HG03378 (cell line): ENCODE measurements around the gene AP3D1.
"Not testable (repeated sequence)": the region's sequence is repeated elsewhere in the genome, so short reads cannot be mapped to it uniquely, and the experiment has no call there.

Experiments used
- ATAC-seq: cut with Tn5 transposase; IDR thresholded peaks from one replicate; pipeline ENCODE4 v1.9.1; 2021; ENCODE audit warnings: mild to moderate bottlenecking, moderate library complexity; ENCODE audit not compliant: unreplicated experiment

Gene AP3D1

DNA sequence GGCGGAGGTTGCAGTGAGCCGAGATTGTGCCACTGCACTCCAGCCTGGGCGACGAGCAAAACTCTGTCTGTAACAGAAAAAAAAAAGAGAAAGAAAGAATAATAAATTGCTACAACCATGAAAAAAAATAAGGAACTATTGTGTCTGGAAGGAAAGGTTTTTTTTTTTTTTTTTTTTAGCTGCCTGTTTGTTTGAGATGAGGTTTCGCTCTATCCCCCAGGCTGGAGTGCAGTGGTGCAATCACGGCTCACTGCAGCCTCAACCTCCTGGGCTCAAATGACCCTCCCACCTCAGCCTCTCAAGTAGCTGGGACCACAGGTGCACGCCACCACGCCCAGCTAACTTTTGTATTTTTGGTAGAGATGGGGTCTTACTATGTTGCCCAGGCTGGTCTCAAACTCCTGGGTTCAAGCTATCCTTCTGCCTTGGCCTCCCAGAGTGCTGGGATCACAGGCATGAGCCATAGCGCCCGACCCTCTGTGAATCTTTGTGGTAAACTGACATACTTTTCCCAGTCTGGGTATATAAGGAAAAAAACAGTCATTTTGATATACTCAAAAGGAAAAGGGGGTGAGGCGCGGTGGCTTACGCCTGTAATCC lies 59.3 kb downstream of the AP3D1 start:
- not testable (repeated sequence) for ATAC-seq

DNA sequence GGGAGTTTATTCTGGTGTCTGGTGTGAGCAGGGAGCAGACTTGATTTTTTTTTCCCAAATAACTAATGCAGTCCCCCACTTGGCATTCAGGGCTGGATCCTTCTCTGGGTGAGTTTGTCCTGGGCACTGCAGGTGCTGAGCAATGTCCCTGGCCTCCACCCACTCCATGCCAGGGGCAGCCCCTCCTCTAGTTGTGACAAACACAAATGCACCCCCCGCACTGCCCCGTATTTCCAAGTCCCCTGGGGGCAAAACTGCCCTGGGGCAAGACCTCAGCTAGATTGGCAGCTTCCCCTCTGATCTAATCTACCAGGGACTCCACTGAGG lies 61.7 kb downstream of the AP3D1 start:
- ATAC-seq, result no peak

DNA sequence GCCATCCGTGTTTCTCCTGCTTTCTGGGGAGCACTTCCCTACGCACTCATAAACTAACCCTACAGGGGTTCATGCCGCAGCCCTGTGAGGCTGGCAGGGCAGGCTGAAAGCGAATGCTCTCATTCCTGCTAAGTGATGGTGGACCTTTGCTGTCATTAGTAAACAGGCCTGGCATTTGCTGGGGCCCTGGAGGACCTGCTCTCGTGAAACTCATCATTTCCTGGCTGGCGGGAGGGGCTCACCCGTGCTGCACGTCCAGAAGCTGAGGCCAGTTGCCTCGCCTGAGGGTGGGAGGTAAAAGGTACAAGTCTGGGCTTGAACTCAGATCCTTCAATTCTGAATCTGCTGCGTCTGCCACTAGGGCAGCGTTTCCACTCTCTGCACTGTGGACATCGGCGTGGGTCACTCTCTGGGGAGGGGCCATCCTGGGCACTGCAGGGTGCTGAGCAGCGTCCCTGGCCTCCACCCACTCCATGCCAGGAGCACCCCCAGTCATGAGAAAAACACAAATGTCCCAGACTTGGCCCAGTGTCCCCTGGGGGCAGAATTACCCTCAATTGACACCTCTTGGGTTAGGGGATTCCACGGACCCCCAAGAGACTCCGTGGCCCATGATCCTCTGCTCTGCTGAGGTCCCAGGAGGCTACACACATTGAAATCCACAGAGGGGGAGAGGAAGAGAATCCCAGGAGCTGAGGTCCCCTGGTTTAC lies 62.2 kb downstream of the AP3D1 start:
- ATAC-seq, result no peak

DNA sequence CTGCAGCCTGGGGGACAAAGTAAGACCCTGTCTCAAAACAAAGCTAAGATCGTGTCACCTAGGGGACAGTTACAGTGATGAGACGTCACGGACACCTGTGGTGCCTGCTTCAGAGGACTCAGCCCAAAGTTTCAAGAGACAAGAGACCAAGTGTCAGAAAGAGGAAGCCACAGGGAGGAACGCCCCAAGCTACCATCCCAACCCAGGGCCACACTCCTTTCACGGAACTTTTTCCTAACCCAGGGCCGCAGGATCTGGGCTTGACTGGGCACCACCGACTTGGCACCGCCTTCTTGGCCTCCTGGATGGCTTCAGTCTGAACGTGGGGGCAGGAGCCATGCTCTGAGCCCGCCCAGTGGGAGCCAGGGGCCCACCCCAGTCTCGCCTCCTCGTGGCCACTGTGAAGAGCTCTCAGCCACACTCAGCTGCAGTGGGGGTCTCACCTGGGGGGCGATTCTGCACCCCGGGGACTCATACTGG lies 63.7 kb downstream of the AP3D1 start:
- ATAC-seq, result no peak

DNA sequence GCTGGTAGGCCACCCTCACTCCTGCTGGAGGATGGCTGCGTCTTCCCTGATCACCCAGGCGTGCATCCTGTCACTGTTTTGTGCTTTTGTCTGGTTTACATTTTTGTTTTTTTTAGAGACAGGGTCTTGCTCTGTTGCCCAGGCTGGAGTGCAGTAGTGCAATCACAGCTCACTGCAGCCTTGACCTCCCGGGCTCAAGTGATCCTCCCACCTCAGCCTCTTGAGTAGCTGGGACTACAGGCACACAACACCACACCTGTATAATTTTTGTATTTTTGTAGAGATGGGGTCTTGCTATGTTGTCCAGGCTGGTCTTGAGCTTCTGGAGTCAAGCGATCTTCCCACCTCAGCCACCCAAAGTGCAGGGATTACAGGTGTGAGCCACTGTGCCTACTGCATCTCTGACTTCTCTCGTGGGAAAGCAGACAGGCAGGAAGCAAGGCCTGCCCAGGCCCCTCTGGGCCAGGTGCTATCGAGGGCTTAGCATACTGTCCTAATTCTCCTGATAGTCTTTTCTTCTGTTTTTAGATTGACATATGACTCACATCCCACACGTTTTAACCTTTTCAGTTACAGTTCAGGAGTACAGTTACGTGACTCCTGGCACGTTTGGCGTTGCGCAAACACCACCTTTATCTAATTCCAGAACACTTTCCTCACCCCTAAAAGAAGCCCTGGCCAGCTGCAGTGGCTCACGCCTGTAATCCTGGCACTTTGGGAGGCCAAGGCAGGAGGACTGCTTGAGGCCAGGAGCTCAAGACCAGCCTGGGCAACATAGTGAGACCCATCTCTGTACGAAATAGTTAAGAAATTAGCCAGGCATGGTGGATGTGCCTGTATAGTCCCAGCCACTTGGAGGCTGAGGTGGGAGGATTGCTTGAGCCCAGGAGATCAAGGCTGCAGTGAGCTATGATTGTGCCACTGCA lies 64.4 kb downstream of the AP3D1 start:
- ATAC-seq, result not testable (repeated sequence)

DNA sequence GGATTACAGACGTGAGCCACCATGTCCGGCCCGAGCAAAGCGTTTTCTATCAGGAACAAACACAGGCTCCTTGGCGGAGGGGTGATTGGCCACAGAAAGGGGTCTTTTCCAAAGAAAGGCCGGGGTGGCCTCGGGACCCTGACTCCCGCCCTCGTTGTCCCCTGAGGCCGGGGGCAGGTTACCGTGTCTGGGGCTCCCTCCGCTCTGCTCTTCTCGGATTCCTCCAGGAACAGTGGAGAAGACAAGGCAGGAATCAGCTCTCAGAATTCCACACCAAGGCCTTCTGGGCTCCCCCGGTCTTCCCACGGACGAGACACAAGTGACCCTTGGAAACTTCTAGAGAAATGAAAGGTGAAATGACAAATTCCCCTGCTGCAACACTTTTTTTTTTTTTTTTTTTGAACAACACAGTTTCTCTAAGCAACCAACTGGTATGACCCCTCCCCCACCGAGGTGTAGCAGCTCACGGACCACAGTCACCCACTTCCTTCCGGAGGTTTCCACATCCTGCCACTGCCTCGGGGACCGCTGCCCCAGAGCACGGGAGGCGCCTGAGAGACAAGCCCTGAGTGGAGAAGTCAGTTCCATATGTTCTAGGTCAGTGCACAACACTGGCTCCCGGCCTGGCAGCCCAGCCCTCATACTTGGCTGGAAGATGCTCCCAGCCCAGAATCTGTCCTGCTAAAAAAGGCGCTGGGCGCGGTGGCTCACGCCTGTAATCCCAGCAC lies 66.2 kb downstream of the AP3D1 start:
- ATAC-seq, result peak; percentile 30

DNA sequence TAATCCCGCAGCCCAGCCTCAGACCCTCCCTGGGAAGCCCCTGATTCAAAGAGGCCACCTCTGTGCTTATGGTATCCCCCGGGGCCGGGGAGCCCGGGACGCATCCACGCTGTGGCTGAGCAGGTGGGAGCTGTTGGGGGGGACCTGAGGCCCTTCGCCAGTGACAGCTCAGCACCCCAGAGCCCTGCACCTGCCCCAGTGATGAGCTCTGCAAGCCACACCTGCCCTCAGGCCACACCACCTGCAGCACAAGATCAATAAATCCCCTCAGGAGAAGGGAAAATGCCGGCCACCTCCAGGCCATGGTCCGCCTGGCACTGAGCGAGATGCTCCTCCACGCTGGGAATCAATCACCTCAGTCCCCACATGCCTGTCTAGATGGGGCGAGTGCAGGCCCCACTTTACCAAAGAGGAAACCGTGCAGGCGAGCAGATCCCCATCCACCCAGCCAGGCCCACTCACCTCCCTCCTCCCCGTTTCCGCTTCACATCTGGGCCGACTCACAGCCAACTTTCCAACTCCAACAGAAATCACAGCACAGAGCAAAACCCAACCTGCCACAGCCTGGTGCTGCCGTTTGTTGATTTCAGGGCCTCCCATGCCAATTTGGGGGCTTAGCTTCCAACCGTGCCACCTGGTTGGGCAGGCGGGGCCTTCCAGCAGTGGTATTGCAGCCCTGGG lies 68.1 kb downstream of the AP3D1 start:
- no peak for ATAC-seq

DNA sequence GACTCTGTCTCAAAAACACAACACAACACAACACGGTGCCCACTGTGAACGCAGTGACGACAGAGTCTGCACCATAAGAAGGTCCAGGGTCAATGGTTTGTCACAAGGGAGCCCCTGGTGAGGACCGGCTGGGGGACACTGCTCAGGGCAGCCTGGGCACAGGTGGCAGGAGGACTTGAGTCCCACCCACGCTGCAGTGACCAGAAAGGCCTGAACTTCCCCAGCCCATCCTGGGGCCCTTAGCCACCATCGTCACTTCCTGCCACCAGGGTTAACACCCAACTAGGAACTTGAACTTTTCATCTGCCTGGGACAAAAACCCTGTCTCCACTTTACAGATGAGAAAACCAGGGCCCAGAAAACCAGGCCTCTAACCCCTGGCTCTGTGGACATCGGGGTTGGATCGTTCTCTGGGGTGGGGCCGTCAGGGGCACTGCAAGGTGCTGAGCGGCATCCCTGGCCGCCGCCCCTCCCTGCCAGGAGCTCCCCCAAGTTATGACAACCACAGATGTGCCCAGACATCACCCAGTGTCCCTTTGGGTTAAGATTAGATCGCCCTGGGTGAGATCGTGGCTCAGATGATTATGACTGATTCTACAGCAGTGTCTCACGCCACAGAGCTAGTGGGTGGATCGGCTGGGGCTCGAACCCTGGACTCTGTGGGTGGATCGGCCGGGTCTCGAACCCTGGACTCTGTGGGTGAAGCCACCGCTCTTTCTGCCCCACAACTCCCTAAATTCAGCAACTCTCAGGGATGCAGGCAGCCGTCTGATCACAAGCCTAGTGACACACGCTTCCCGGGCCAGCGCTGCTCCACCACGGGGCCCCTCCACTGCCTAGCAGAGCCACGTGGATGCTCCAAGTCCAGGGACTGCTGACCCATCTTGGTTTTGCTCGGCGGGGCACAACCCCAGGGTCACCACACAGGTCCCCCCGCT lies 69.2 kb downstream of the AP3D1 start:
- no peak for ATAC-seq

DNA sequence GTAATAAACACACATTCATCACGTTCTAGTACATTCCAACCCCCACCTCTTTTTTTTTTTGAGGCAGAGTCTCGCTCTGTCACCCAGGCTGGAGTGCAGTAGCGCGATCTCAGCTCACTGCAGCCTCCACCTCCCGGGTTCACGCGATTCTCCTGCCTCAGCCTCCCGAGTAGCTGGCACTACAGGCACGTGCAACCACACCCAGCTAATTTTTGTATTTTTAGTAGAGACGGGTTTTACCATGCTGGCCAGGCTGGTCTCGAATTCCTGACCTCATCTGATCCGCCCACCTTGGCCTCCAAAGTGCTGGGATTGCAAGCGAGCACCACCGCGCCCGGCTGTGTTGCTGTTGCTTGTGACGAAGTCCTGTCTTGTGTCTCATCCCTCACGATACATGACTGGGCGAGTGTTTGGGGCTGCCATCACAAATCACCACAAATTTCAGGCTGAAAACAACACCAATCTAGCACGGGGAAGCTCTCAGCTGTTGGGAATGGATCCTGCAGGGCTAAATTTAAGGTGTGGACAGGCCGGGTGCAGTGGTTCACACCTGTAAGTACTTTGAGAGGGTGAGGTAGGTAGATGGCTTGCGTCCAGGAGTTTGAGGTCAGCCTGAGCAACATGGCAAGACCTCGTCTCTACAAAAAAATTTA lies 70.9 kb downstream of the AP3D1 start:
- no peak for ATAC-seq

DNA sequence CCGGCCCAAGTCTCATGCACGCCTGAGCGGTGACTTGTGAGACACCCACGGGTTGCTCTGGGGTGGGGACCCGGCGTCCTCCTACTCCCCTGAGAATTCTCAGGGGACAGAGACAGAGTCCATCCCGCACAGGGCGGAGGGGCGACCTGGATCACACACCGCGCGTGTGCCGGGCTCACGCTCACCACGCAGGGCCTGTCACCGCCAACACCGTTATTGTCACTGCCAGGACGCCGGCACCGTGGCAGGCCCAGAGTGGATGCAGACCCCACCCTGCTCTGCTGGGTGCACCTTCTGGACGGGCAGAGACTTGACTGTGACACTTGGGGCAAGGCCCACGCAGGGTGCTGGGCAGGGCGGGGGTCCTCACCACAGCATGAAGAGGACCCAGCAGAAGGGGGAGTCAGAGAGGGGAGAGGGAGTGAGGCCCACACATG lies 71.5 kb downstream of the AP3D1 start:
- ATAC-seq, result no peak

DNA sequence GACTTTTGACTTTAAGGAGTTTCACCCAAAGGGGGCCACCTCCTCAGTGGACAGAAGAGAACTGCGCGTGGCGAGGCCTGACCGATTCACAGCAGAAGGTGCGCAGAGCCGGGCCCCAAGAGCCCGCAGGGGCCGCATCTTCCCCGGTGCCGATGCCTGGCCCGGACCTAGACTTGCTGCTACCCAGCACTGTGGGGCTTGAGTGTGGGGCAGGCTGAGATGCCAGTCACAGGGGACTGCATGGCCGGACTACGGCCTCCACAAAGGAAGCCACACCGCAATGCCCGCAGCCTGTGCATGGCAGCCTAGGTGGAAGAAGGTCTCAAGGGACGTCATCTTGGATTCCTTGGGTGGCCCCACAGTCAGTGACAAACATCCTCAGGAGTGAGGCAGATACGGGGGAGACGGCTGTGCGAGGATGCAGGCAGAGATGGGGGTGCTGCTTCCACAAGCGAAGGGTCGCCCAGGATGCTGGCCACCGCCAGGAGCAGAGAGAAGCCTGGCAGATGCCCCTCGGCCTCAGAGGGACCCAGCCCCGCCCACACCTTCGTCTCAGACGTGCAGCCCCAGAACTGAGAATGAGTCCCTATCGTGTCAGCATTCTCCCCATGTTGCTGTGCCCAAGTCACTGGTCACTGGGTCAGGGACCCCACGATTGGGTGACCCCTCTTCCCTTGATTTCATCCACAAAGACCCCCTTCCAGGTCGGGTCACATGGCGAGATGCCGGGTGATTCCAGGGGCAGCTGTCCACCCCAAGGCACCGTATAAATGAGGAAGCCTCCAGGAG lies 72.1 kb downstream of the AP3D1 start:
- no peak for ATAC-seq

DNA sequence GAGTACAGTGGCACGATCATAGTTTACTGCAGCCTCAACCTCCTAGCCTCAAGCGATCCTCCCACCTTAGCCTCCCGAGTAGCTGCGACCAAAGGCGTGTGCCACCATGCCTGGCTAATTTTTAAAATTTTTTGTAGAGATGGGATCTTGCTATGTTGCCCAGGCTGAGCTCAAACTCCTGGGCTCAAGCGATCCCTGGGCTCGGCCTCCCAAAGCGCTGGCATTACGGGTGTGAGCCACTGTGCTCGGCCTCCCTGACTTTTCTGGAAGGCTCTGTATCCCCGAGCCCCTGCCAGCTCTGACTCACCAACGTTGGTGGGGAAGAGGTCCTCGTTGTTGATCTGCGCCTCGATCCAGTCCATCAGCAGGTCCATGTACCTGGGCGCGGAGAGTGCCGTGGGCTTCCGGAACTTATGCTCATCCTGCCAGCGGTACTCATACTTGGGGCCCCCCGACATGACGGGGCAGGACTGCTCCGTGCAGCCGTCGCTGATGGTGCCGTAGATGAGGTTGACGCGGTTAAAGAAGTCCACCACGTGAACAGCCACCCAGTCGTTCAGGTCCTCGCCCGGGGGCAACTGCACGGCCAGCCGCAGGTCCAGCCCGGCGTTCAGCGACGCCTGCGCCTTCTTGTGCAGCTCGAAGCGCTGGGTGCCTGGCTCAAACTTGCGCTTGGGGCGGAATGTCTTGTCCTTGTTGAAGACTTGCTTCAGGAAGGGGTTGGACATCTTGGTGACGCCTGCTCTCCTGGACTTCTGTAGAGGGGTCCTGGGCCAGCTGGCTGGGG lies 73.3 kb downstream of the AP3D1 start:
- ATAC-seq, result no peak

DNA sequence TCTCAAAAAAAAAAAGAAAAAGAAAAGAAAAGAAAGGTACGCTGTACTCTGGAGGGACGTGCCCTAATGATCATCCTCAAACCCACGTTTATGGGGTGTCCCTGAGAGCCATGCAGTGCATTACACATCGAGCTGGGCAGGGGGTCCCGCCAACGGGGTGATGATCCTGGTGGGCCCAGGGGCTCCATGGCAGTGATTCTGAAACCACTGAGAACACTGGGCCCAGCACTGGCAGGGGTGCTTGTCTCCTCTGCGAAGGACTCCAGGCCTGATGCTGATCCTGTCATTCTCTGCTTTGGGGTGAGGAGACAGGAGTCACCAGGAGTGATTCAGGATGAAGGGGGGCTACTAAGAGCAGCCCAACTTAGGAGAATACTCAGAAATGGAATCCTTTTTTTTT lies 74.0 kb downstream of the AP3D1 start:
- no peak for ATAC-seq

DNA sequence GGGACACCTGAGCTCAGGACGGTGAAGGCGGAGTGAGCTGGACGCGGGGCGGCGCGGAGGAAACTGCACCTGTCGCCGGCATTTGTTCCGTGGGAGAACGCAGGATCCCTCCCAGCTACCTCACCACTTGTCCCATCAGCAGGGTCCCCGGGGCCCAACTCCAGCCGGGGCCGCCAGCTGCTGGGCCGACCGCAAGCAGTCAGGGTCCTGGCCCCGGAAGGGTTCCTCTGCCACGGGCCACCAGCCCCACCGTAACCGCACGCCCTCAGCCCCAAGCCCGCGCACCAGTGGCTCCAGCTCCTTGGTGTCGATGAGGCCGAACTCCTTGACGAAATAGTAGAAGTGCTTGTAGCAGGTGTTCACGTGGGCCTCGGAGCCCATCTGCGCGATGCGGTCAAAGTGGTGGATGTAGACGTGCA lies 74.8 kb downstream of the AP3D1 start:
- no peak for ATAC-seq

DNA sequence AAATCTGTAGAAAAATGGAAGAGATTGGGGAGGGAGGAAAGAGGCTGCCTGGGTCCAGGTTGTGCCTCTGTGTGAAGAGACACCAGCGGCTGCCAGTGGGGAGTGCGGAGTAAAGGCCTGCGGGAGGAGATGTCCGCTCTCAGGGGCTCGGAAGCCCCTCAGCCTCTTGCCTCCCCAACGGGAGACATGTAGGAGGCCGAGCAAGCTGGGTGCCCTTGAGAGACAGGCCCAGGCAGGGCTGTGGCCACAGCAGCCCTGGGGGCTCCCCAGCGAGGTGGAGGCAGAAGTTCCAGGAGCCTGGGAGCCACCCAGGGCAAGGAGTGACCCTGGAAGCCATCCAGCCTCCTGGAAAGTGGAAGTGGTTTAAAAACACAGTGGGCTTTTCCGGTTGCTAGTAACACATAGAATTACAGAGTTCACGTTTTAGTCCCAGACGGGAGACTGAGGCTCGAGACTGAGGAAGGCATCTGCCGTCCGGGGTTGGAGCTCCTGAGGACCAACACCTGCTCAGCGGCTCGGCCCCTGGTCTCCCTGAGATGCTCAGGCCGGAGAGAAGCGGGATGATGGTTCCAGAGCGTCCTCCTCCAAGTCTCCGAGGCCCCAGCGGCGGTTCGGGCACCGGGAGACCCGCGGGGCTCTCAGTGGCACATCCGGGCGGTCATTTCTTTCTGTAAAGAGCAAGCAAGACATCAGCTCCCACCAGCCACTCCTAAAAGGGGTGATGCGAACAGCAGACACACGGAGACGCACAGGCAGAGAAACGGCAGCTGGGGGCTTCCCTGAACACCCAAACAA lies 78.4 kb downstream of the AP3D1 start:
- ATAC-seq, result no peak

DNA sequence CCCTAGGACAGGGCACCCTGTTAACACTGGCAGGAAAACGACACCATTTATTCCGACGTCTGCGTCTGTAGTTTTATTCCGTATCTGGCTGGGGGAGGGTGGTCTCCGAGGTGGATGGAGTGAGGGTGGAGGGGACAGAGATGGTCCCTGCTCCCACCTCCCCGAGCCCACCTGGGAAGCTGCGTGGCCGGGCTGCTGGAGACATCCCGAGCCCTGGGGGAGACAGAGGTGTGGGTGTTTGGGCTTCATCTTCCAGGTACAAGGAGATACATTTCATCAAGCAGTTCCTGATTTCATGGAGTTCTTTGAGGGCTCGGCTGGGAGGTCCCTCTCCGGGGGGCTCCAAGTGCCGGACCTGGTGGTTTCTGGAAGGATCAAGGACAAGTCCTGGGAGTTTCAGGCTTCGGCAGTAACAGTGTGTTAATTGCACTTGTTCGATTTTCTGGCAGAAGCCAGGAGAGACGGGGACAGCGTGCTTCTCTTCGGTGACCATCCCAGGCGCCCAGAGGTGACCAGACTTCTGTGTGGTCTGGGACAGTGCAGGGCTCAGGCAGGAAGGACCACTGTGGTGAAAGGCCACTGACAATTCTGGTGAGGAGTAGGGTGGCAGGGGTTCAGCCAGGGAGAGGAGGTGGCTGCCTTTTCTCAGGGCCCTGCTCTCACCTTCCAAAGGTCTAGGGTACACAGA lies 80.2 kb downstream of the AP3D1 start:
- no peak for ATAC-seq
